GM19035 (cell line): ENCODE measurements around the gene GTPBP8.
A peak's percentile ranks its signal among the peaks of the same experiment; 100 is the strongest.
"Not testable (repeated sequence)": the region's sequence is repeated elsewhere in the genome, so short reads cannot be mapped to it uniquely, and the experiment has no call there.

Experiments
- ATAC-seq: cut with Tn5 transposase; IDR thresholded peaks from one replicate; pipeline ENCODE4 v1.9.1; 2021; ENCODE audit not compliant: unreplicated experiment

GTPBP8 gene

DNA sequence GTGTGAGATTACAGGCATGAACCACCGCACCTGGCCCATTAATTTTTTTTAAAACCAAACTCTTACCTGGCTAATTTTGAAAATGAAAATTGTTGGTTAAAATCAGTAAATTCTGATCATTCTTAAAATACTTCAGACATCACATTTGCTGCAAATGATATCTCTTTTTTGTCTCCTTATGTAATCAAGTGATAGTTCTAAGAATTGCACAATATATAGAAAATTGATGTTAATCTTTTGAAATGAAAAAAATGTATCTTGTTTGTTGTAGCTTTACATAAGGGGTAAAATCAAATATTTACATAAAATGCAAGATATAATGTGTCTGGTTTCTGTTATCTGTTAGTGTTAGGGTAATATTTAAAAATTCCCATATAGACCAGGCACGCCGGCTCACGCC lies 5.0 kb downstream of the GTPBP8 start:
- no peak for ATAC-seq

DNA sequence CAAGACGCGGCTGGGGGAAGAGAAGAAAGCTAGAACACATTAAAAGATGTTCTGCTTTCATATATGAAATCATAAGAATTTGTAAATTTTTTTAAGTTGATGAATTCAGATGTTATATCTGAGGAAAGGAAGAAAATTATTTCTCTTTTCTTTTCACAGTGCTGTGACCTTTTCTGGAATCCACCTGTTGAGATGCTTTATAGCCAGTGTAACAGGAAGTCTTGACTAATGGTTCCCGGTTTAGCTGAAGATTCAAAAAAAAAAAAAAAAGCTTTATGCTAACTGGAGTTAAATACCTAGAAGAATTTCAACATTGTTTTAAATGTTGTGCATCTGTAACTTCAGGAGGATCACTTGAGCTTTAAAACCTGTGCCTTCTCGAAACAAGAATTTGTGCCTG lies 9.9 kb downstream of the GTPBP8 start:
- no peak for ATAC-seq

DNA sequence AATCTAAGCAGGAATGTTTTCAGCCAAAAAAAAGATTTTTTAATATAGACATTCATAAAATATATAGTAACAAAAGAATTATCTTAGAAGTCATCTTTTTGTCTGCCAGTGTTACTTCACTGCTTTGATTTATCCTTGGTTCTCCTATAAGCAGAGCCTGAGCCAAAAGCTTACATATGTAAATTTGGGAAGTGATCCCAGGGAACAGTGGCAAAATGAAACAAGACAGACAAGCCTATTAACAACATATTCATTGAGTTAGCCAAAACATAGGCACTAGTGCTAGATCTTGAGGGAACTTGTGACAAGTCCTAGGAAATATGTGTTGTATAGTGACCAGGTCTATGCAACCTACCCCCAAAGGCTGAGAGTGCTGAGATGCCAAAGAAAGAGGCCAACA lies 11.3 kb downstream of the GTPBP8 start:
- ATAC-seq, result no peak

DNA sequence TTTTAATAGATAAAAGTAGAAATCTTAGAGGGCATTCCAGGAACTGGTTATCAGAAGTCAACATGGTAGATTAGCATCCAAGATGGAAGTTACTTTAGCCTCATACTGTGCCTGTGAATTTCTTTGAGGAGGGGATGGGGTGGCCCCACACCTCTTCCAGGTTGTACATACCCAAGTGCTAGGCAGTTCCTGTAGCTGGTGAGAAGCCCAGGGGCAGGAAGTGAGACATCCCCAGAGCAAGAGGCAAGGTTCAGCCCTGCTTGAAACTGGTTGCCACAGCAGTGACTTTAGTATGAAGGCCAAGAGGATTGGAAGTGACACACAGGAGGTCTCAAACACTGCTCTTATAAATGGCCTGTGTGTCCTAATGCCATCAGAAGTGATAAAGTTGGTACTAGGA lies 11.9 kb downstream of the GTPBP8 start:
- no peak for ATAC-seq

DNA sequence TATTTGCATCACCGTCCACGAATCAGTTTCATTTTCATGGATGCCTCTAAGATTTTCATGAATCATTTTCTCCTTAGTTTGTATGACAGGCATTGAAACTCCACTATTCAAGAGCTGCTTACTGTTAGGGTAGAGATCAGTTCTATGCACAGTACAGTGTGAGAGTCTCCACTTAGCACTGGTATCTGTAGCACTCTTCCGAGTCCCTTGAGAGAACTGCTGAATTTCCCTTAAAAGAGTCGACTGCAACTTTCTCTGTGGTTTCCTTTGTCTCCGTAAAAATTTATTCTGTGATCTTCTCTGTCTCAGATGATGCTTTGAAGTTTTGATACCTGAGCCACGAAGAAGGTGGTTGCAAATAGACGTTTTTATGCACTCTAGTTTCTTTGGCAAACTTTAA lies 14.8 kb downstream of the GTPBP8 start:
- ATAC-seq, result no peak

DNA sequence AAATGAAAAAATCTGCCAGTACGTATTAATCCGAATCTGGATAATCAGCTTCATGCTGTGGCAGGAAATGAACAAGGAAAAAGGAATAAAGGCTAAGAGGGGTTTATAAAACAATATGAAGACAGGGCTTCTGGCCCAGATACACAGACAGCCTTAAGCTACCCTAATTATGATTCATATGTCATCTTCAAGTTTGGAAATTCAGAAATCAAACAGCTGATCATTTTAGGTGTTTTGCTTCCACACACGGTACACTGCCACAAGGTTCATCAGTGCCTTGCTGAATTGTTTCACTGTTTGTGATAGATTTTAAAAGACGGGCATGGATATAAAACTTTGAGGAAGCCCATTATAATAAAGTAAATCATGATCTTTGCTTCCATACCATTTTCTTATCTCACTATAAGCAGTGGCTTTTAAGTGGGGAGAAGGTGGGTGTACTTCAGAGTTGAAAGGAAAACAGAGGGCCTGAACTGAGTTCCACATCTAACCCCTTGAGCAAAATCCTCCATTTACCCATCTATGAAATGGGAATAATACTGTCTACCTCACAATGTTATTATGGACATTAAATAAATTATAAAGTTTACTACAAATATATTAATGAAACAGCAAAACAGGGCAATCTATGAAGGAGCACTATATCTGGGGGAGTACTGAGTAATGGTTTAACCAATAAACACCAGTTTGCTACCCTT lies 15.7 kb downstream of the GTPBP8 start:
- ATAC-seq, result no peak

DNA sequence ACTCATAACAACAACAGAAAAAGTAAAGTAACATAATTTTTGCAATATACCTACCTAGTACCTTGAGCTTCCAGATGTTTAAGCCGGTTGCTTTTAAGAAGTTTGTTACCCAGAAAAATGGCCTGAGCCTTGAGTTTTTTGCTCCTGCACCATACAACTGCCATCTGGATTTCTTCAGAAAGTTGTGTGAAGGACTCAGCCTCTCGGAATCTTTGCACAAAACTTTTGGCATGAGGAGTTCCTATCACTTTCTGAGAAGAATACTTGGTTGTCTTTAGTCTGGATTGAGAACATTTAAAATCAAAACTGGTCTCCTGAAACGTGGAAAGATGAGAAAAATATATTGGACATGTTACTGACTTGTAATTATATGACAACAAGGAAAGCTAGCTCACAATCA lies 17.3 kb downstream of the GTPBP8 start:
- ATAC-seq, result no peak

DNA sequence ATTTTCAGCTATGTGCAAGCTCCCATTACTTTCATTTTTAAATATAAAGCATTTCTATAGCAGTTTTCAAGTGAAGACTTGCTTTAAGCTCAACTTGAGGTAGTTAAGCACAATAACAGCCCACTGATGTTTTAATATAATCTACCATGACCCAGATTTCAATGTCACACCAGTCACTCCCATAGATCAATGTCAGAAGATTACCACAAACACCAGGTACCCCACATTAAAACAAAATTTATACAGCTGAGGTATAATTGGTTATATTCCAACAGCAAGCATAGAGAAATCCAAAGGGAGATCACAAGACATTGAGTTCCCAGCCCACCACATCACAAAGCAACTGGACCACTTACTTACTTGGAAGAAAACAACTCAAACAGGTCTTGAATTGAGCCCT lies 22.8 kb downstream of the GTPBP8 start:
- ATAC-seq, result no peak

DNA sequence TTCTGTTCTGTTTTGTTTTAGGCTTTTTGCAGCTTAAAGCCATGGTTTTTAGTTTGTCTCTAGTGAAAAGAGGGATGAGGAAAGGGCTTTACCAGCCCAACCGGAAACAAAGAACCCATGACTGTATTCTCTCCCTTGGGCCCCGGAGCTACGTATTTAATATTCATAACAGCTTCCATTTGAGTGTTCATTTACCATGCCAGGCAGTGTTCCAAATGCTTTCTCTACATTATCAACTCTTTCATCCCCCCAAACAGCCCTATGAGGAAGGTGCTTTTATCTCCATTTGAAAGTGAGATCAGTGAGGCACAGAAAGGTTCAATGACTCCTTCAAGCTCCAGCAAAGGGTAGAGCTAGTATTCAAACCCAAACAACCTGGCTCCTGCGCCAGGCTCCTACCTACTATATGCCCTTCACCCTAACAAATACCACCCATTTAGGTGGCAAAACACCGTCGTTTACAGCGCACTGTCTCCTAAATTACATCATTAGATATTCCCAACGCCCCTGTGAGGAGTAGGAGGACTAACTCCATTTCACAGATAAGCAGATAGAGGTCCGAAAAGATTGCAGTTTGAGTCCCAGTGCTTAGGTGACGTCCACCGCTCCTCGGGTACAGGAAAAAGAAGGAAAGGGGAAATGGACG lies 27.9 kb downstream of the GTPBP8 start:
- peak; percentile 1 for ATAC-seq

DNA sequence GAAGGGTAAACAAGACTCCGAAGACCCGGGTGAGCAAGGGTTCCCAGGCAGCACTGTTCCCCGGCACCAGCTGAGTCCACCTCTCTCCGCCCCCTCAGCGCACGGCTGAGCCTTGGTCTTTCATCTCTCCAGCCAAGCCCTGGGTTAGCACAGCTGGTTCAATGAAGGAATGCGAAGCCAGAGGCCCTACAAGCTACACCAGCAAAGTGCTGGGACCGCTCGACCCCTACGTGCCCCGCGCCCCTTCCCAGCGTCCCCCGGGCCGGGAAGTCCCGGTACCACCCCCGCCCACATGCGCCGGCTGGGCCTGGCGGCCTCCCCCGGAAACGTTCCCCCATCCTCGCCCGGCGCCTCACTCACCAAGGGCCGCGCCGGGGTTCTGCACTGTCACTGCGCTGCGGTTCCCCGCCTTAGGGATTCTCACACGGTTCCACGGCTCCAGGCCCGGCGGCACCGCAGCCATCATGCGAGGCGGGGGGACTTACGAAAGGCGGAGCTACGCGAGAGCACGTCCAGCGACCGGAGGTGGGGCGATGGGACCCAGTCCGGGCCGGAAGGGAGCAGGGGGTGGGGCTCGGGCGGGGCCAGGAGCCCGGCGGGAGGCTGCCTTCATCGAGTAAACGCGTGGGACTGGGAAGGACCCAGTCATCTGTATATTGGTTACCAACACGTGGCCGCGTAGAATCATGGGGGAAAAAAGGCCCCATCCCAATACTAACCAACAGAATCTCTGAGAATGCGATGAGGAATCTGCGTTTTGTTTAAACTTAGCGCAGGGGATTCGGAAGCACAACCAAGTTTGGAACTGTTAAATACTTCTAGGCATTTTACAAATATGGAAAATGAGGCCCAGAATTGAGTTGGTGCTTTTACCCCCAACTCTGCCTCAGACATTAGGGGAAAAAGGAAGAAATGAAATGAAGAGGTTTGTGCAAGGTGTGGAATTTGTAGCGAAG lies 28.7 kb downstream of the GTPBP8 start:
- peak; percentile 92 for ATAC-seq

DNA sequence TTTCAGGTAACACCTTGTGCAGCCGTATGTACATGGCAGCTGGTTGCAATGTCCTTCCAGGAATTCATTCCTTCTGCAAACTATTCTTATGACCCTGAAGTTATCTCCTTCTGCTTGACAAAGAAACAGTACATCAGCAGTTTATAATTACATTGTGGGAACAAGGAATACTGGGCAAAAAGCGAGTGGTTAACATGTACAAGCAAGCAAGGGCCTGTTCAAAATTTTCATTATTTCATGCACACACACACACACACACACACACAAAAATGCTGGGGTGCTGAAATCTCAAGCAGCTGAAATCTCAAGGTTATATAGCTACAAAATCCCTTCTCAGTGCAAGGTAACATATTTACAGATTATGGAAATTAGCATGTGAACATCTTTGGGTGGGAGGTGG lies 30.7 kb downstream of the GTPBP8 start:
- ATAC-seq, result no peak

DNA sequence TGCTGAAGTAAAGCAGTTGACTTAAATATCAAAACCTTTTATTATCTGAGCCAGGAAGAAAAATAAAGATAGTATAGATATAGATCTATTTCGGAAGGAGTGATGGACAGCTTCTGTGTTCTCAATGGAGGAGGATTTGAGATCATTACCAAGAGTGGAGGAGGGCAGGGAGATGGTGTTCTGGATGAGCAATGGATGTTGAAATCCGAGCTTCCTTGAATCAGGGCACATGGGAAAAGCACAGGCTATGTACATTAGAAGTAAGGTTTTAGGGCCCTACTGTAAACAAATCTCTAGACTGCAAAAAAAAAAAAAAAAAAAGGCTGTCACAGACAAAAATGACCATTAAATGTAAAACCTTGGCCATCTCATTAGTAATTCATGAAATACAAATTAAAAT lies 43.2 kb downstream of the GTPBP8 start:
- ATAC-seq, result no peak

DNA sequence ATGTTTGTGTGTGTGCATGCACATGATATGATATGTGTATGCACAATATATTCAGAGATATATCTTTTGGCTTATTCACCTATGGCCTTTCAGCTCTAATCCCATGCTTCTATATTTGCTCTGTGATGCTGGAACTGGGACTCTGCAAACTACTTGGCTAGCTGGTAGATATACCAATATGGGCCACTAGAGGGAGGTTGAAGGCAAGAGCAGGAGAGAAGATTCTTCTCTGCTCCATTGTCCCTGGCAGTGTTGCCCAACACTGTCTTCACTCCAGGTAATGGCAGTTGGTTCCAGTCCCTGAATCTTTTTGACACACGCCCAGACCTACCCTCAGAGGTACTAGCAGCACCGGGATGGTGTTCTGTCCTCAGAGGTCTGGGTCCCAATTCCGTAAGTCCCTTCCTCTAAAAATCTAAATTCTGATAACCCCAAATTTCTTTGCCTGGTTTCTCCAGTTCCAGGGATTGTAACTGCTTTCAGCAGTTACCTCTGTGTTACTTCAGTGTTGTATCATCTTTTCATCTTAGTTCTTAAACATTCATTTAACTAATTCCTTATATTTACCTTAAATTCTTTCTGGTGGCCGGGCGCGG lies 44.7 kb downstream of the GTPBP8 start:
- peak; percentile 72 for ATAC-seq

DNA sequence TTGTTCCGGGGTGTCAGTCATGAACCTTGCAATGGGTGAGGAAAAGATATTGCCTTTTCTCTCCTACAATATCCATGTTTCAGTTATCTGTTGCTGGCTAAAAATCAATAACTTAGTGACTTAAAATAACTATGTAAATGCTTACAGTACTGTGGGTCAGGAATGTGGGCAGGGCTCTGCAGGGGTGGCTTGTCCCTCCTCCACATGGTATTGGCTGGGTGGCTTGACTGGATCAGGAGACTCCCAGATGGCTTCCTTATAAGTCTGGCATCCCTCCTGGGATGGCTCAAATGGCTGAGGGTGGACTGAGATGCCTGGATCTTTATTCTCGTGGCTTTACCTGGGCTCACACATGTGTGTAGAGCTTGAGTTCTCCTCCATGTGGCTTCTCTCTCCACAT lies 47.5 kb downstream of the GTPBP8 start:
- ATAC-seq, result no peak

DNA sequence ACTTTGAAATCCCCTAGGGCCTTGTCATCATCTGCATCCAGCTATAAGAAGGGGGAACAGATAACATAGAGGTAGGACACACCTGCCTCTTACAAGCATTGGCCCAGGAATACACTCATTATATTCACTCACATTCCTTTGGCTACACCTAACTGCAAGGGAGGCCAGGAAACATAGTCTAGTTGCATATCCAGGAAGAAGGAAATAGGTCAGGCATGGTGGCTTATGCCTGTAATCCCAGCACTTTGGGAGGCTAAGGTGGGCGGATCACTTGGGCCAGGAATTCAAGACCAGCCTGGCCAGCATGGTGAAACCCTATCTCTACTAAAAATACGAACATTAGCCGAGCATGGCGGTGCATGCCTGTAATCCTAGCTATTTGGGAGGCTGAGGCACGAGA lies 48.8 kb downstream of the GTPBP8 start:
- no peak for ATAC-seq

DNA sequence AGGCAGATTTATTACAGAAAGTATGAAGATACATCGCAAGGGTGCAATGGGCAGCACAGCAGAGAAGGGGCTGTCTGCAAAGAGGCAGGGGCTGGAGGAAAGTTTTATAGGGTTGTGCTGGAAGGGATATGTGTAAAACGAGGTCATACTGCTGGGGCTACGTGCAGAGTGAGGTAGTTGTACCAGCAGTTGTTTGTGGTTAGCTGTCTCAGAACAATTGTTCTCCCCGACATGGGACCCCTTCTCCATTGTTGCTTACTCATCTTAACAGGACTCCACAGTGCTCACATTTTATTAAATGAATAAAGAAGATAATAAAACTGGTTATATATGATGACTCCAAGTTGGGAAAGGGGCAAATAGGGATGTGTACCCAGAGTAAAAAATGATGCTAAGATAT lies 49.4 kb downstream of the GTPBP8 start:
- ATAC-seq, result no peak

DNA sequence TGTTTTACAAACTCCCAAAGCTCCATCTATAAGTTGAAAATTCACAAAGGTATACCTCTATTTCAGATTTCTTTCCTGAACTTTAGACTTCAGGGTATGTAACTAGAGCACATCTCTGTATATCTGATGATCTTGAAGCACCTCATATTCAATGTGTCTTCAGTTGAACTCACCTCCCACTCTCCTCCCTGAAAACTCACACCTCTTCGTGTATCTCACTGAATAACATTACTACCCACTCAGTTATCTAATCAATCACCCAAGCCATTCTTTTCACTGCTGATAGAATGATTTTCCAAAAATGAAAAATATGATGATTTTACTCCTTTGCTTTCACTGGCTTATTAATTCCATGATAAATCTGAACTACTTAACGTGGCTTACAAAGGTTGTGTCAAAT lies 52.9 kb downstream of the GTPBP8 start:
- ATAC-seq, result no peak

DNA sequence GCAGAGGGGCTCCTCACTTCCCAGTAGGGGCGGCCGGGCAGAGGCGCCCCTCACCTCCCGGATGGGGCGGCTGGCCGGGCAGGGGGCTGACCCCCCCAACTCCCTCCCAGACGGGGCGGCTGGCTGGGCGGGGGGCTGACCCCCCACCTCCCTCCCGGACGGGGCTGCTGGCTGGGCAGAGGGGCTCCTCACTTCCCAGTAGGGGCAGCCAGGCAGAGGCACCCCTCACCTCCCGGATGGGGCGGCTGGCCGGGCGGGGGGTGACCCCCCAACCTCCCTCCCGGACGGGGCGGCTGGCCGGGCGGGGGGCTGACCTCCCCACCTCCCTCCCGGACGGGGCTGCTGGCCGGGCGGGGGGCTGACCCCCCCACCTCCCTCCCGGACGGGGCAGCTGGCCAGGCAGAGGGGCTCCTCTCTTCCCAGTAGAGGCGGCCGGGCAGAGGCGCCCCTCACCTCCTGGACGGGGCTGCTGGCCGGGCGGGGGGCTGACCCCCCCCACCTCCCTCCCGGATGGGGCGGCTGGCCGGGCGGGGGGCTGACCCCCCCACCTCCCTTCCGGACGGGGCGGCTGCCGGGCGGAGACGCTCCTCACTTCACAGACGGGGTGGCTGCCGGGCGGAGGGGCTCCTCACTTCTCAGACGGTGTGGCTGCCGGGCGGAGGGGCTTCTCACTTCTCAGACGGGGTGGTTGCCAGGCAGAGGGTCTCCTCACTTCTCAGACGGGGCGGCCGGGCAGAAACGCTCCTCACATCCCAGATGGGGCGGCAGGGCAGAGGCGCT lies 55.6 kb downstream of the GTPBP8 start:
- not testable (repeated sequence) for ATAC-seq

DNA sequence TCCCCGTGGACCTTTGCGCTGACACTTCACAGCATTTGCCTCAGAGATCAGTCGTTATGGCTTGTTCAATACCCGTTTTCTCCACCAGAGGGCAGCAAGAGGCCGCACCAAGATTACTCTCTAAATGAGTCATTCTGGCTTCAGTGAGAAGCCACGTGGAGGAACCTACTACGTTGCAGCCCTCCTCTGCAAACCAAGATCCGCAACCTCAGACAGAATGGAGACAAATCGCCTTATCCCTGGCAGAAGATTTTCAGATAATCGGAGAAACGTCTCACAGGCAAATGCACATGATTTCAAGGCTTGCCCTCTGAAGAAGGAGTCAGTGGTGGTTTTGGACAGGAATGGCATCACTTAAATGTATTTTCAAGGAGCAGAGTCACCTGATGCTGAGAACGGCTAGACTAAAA lies 60.5 kb downstream of the GTPBP8 start:
- peak; percentile 97 for ATAC-seq
